ENCODE measurements around the gene LCN15.

The LCN15 gene

DNA sequence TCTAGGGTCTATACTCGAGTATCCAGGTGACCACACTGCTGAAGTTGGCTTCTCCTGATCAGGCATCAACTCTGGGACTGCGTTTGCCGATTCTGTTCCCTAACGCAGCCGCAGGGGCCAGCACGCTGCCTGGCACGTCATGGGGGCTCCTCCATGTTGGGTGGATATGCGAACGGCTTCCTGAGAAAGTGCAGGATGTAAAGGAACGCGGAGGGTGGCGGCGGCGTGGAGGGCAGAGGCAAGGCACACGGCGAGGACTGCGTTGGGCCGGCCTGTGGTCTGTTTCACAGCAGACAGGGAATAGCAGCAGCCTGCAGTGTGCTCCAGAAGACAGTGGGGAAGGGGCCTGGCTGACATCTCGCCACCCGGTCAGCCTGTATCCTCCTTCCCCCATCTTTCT lies 25.4 kb downstream of the LCN15 start:
- DNase-seq, result no peak

- no peak for DNase-seq
Observed at GRCh38 chr9:136735812-136736480, 28.4 kb downstream of the LCN15 start.

DNA sequence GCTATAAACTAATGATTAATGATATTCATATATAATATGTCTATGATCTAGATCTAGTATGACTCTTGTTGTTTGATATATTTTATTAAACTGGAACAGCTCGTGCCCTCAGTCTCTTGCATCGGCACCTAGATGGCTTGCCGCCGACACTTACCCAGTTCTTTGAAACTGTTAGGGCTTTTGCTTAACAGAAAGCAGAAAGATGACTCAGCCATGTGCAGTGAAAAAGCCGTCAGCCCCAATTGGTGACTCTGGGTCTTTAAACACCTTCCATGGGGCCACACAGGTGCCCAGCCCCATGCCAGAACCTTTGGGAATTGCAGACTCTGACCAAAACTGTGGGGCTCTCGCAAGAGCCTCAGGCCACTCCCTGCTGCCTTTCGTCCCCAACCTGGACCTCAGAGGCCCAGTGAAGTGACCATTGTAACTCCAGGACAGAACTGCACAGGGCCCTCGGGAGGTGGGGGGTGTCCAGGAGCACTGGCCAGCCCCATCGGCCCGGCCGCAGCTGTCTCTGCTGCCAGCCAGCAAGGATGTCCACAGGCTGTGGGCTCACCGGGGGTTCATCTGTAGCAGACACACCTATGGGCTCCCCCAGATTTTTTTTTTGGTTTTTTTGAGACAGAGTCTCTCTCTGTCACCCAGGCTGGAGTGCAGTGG lies 29.4 kb downstream of the LCN15 start:
- DNase-seq, result no peak

GRCh38 chr9:136733611-136734010 lies 30.7 kb downstream of the LCN15 start:
- DNase-seq, result no peak

GRCh38 chr9:136732444-136733178 lies 31.7 kb downstream of the LCN15 start:
- DNase-seq, result no peak

GRCh38 chr9:136729926-136730325 lies 34.4 kb downstream of the LCN15 start:
- DNase-seq, result no peak

DNA sequence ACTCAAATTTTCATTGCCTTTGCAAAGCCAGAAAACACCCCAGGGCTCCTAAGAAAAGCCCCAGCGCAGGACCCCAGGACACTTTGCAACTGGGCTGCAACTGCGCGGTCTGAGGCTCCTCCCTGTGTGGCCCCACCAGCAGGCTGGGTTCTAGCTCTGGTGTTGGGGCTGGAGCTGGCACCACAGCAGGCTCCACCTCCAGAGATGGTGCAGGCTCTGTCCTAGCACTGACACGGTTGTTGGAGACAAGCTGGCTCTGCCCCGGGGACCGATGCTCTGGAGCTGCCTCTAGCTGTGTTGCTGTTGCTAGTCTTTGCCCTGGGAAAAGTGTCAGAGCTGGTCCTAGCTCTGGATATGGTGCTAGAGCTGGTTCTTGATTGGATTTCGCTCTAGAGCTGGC lies 35.2 kb downstream of the LCN15 start:
- DNase-seq, result no peak

GRCh38 chr9:136728548-136729123 lies 35.7 kb downstream of the LCN15 start:
- peak; percentile 46 for DNase-seq

- DNase-seq, result peak; percentile 97
Observed at GRCh38 chr9:136728080-136728547, 36.2 kb downstream of the LCN15 start.

GRCh38 chr9:136726631-136727191 lies 37.6 kb downstream of the LCN15 start:
- DNase-seq, result no peak

- DNase-seq, result no peak
Observed at GRCh38 chr9:136726118-136726517, 38.2 kb downstream of the LCN15 start.

DNA sequence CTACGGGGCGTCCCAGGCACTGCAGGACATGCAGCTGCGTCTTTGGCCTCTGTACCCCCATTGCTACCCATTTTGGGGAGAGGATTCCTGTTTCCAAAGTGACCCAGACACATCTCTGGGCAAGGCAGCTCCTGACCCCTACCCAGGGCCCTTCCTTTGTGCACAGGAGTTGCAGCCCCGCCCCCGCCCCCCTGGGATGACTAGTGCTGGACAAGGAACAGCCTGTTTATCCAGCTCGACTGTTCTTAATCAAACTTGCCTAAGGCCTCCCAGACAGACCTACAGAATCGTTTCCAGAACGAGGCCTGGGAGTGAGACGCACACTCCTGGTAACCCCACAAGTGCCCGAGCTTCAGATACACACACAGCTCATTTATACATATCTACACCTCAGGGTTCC lies 38.7 kb downstream of the LCN15 start:
- no peak for DNase-seq

- DNase-seq, result no peak
Observed at GRCh38 chr9:136724772-136725171, 39.5 kb downstream of the LCN15 start.

DNA sequence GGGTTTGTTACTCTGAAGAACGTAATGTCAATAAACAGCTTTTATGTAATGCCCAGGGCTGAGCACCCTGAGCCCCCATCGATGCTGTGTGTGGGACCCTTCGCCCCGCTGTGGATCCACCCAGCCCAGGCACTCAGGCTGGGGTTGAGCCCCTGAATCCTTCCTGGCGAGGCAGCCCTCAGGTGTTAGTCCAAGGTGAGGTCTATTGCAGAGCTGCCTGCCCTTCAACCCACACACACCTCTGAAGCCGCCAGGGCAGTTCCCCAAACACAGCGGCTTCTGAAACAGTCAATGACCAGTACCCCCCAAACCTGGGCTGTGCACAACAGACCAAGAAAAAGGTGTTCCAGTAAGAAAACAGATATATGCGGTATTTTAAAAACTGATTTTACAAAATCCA lies 40.3 kb downstream of the LCN15 start:
- DNase-seq, result no peak

GRCh38 chr9:136723362-136723976 lies 40.8 kb downstream of the LCN15 start:
- DNase-seq, result no peak

- no peak for DNase-seq
Observed at GRCh38 chr9:136722969-136723356, 41.4 kb downstream of the LCN15 start.

DNA sequence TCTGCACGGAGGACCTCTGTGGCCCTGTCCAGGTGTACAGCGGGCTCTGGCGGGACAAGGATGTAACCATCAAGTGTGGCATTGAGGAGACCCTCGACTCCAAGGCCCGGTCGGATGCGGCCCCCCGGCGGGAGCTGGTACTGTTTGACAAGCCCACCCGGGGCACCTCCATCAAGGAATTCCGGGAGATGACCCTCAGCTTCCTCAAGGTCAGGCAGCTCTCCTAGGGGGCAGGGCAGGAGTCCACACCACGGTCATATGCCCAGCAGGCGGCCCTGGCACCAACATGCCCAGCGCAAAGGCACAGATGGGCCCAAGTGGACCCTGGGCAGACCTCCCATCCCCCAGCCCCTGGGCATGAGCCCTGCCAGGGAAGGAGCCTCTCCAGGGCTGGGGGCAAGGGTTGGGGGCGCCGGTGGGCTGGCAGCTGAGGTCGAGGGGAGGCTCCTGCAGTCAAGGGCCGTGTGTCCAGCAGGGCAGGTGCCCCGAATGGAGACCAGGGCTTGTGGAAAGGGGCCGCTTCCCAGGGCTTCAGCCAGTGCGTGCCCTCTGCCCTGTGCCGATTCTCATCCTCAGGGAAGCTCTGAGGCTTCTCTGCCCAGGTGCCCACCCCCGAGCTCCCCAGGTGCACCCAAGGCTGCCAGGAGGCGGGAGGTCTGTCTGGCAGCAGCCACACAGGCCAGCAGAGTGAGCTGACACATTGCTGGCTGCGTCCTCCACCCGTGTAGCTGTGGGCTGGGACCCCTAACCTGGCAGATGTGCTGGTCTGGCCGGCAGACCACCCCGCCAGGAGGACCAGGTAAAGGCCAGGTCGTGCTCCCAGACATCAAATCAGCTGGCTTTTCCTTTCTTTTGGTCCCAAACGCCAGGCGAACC lies 42.0 kb downstream of the LCN15 start:
- DNase-seq, result no peak

GRCh38 chr9:136721339-136722092 lies 42.8 kb downstream of the LCN15 start:
- DNase-seq, result no peak

DNA sequence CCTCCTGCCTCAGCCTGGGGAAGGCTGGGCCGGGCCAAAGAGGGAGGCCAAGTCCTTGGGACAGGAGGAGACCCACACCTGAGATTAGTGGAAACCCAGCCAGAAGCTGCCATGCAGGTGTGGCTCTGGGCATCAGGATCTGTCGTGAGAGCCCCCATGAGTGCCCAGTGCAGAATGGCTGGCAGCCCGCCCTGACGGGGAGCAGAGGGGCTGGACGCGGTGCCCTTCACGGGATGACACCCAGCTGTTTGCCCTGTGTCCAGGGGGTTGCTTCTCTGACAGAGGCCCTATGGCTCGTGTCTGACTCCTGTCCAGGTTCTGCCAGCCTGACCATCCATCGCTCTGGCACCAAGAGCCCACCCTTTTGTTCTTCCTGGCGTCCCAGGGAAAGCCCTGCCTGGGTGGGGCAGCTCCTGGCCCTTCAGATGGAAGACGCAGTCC lies 43.4 kb downstream of the LCN15 start:
- no peak for DNase-seq

GRCh38 chr9:136720251-136720897 lies 43.9 kb downstream of the LCN15 start:
- DNase-seq, result no peak
